OCI-LY7 (cell line): Measurements from ENCODE around the gene EPHA10.

ENCODE experiments used
- CTCF ChIP-seq: fragments of 200-600 bp; sonication (generic); conservative IDR thresholded peaks from 2 replicates; pipeline ENCODE4 v1.5.1; 2014; ENCODE audit warnings: mild to moderate bottlenecking, antibody characterized with exemption, low read length, moderate library complexity, mixed read lengths
- EZH2phosphoT487 ChIP-seq: fragments of 200-600 bp; sonication (generic); IDR thresholded peaks from 2 replicates; pipeline ENCODE4 v1.6.1; 2018; ENCODE audit warnings: low read depth, borderline replicate concordance, mild to moderate bottlenecking, mixed run types, antibody characterized with exemption, low read length, moderate library complexity, mixed read lengths

GRCh38 chr1:37725851-37726613 lies 38.9 kb downstream of the EPHA10 start:
- TF ChIP-seq CTCF (no peak), EZH2phosphoT487 (no peak)
